ENCODE results near the gene ANKRD12.
"Not testable (repeated sequence)": the region's sequence is repeated elsewhere in the genome, so short reads cannot be mapped to it uniquely, and the experiment has no call there.

ANKRD12 gene

GRCh38 chr18:9147440-9148202, 11.0 kb downstream of the ANKRD12 start:
- peak; percentile 79 for FAIRE-seq

DNA sequence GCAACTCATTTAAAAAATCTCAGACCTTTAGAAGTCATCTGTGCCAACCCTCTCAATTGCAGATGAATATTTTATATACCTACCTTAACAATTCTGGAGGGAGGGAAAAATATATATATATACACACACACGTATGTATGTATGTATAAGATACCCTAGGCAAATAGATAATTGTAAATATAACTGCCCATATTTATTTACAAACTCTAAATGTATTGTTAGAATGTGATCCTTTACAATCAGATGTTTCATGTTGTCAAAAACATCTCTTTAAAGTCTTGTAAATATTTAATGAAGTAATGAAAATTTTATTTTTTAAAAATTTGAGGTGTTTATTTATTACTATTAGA, 11.6 kb downstream of the ANKRD12 start:
- no peak for FAIRE-seq

DNA sequence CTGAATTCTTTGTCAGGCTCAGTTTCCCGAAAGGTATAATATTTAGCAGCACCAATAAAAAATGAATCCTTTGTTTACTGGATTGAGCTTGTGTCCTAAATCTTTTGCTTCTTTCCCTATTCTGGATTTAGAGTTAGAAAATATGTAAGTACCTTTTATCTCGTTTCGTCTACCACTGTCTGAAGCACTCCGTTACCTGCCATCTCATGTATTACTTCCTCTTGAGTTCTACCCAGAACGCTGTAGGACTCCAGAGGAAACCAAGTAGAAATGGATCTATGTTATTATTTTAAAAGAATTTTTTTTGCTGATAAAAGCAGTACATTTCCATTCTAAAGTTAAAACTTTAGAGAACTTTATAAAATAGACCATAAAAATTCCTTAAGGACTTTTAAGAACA, 13.5 kb downstream of the ANKRD12 start:
- no peak for FAIRE-seq

DNA sequence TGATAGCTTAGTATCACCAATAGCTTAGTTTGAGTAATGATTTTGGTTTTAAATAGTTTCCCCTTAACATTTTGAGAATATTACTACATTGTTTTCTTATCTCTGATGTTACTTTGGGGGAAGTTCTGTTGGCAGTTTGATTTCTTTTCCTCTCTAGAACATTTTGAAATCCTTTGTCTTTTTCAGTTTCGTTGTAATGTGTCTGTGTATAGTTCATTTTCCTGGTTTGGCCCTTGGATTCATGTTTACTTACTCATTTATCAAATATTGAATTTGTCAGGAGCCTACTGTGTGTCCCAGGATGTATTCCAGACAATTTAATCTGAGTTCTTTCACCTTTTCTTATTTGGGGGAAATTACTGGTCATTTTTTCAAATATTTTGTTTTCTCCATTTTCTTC, 16.7 kb downstream of the ANKRD12 start:
- FAIRE-seq: no peak

DNA sequence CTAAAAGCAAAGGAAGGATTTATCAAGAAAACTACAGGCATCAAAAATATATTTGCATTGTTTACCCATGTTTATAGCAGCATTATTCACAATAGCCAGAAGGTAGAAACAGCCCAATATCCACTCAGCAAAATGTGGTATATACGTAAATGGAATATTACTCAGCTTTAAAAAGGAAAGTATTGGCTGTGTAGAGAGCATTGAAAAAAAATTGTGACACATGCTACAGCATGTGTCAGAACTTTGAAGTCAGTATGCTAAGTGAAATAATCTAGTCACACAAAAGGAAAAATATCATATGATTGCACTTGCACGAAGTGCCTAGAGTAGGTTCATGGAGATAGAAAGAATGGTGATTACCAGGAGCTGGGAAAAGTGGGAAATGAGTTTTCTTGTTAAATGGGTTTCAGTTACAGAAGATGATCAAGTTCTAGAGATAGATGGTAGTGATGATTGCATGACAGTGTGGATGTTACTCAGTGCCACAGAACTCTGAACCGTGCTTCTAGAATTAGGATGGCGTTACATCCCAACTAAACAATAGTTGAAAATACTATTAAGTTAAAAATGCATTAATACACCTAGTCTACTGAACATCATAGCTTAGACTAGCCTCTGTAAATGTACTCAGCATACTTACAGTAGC, 20.1 kb downstream of the ANKRD12 start:
- FAIRE-seq: no peak

DNA sequence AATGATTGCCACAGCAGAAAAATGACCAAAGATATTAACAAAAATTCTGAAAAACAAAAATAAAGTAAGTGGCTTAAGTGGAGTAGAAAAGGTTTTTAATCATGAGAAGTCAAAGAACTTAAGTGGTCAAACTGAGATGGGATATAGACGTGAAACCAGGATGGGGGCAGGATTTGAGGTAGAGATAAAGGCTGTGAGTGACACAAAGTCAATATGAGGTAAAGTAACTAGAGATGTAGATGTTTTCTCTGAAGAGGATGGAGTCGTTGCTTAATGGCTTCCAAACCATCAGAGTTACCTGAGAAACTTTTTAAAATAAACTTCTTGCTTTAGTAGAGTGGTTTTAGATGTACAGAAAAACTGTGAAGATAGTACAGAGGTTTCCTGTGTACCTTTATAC, 21.2 kb downstream of the ANKRD12 start:
- FAIRE-seq: no peak

- FAIRE-seq: no peak
Measured at GRCh38 chr18:9160014-9160413, 23.4 kb downstream of the ANKRD12 start.

DNA sequence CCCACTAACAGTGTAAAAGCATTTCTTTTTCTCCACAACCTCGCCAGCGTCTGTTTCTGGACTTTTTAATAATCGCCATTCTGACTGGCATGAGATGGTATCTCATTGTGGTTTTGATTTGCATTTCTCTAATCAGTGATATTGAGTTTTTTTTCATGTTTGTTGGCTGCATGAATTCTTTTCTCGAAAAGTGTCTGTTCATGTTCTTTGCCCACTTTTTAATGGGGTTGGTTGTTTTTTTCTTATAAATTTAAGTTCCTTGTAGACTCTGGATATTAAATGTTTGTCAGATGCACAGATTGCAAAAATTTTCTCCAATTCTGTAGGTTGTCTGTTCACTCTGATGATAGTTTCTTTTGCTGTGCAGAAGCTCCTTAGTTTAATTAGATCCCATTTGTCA, 26.1 kb downstream of the ANKRD12 start:
- not testable (repeated sequence) for FAIRE-seq

GRCh38 chr18:9164149-9164548, 27.6 kb downstream of the ANKRD12 start:
- FAIRE-seq: not testable (repeated sequence)

- not testable (repeated sequence) for FAIRE-seq
Measured at GRCh38 chr18:9165883-9166282, 29.3 kb downstream of the ANKRD12 start.

GRCh38 chr18:9169515-9169914, 32.9 kb downstream of the ANKRD12 start:
- not testable (repeated sequence) for FAIRE-seq

- FAIRE-seq: not testable (repeated sequence)
Measured at GRCh38 chr18:9171919-9172318, 35.3 kb downstream of the ANKRD12 start.

GRCh38 chr18:9172506-9173127, 36.0 kb downstream of the ANKRD12 start:
- no peak for FAIRE-seq

DNA sequence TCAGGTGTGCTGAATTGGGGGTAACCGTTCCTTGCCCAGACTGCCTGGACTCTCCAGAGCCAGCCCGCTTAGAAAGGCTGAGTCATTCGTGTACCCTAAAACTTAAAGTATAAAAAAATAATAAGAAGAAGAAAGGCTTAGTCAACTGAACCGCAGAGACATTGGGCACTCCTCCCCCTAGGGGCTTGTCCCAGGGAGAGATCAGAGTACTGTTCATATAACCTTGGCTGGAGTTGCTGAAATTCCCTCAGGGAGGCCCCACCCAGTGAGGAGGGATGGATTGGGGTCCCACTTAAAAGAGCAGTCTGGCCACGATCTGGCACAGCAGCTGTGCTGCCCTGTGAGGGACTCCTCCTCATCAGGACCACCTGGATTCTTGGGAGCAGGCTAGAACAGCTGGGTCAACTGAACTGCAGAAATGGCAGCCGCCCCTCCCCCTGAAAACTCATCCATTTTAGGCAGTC, 37.2 kb downstream of the ANKRD12 start:
- no peak for FAIRE-seq

DNA sequence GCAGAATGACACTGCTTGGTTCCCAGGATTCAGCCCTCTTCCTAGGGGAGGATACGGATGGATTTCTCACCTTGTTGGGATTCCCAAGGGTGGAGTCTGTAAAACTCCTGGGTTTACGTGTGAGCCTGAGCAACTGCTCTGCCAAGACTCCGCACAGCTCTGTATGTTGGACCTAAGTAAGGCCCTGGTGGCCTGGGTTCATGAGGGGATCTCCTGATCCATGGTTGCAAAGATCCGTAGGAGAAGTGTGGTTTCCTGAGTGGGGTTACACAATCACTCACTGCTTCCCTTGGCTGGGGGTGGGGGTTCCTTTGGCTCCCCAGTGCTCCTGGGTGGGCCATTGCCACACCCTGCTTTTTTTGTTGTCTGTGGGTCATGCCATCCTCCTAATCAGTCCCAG, 37.7 kb downstream of the ANKRD12 start:
- no peak for FAIRE-seq

- FAIRE-seq: no peak
Measured at GRCh38 chr18:9175115-9175514, 38.5 kb downstream of the ANKRD12 start.

DNA sequence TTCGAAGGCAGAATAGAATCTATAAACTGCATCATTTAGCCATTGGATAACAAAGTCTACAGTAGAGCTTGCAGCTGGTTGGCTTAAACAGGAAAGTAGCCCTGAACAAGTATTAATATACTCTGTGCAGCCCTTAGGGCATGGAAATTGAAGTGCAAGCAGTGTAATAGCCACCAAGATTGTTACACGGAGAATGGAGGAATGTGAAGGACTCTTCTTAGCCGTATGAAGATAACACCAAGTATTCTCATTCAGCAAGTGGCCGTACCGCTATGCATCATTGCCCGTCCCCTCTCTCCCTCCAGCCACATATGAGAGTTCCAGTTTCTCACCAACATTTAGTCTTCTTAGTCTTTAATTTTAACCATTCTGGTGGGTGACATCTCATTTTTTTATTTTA, 40.5 kb downstream of the ANKRD12 start:
- FAIRE-seq: no peak

DNA sequence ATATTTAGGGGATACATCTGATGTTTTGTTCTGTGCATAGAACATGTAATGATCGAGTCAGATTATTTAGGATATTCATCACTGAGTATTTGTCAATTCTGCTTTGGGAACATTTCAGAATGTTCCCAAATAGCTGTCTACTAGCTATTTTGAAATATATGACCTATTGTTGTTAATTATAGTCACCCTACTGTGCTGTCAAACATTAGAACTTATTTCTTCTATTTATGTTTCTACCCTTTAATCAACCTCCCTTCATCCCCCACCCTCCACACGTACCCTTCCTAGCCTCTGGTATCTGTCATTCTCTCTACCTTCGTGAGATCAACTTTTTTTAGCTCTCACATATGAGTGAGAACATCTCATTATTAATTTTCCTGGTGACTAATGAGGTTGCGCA, 40.9 kb downstream of the ANKRD12 start:
- FAIRE-seq: no peak

DNA sequence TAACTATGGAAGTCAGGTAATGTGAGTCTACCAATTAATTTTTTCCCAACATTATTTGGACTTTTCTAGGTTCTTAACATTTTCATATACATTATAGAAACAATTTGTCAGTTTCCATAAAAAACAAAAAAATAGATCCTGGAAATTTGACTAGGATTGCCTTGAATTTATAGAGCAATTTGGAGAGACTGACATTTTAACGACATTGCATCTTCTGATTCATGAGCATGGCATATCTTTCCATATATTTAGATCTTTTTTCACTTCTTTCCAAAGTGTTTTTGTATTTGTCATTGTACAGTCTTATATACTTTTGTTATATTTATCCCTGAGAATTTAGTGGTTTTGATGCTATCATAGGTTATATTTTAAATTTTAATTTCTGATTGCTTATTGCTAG, 42.0 kb downstream of the ANKRD12 start:
- FAIRE-seq: no peak

- FAIRE-seq: no peak
Measured at GRCh38 chr18:9181275-9181674, 44.7 kb downstream of the ANKRD12 start.

GRCh38 chr18:9182852-9183399, 46.3 kb downstream of the ANKRD12 start:
- no peak for FAIRE-seq

- FAIRE-seq: no peak
Measured at GRCh38 chr18:9184998-9185613, 48.5 kb downstream of the ANKRD12 start.

All from endometrium (tissue), 2 donors.